ENCODE measurements around the gene SDR42E2.

GRCh38 chr16:22161401-22161800 is 905 bp upstream of the SDR42E2 start:
- TF ChIP-seq POLR2AphosphoS5 (IDR thresholded peaks at IDR 0.05; ENCODE audit: insufficient read depth, low read depth, low read length) (no peak), POLR2A (IDR thresholded peaks at IDR 0.05; ENCODE audit: low read depth, low read length) (no peak), EZH2 (IDR thresholded peaks at IDR 0.05; ENCODE audit: borderline replicate concordance, low read depth, low read length, severe bottlenecking) (no peak), JUN (IDR thresholded peaks at IDR 0.05; ENCODE audit: borderline replicate concordance, insufficient read depth, insufficient read length, low read depth) (no peak), FOS (IDR thresholded peaks at IDR 0.05; ENCODE audit: borderline replicate concordance, insufficient read depth, low read length) (no peak)
- TF ChIP-seq, protein P1, sequence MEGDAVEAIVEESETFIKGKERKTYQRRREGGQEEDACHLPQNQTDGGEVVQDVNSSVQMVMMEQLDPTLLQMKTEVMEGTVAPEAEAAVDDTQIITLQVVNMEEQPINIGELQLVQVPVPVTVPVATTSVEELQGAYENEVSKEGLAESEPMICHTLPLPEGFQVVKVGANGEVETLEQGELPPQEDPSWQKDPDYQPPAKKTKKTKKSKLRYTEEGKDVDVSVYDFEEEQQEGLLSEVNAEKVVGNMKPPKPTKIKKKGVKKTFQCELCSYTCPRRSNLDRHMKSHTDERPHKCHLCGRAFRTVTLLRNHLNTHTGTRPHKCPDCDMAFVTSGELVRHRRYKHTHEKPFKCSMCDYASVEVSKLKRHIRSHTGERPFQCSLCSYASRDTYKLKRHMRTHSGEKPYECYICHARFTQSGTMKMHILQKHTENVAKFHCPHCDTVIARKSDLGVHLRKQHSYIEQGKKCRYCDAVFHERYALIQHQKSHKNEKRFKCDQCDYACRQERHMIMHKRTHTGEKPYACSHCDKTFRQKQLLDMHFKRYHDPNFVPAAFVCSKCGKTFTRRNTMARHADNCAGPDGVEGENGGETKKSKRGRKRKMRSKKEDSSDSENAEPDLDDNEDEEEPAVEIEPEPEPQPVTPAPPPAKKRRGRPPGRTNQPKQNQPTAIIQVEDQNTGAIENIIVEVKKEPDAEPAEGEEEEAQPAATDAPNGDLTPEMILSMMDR (IDR thresholded peaks at IDR 0.05; ENCODE audit: extremely low read depth in 1 of 2, insufficient read depth in 1 of 2, low read depth in 1 of 2, low read length in 2 of 2) = no peak
- TF ChIP-seq, protein P2, sequence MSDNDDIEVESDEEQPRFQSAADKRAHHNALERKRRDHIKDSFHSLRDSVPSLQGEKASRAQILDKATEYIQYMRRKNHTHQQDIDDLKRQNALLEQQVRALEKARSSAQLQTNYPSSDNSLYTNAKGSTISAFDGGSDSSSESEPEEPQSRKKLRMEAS (IDR thresholded peaks at IDR 0.05; ENCODE audit: insufficient read depth, insufficient read length) = no peak
